GM18868 (cell line): ENCODE measurements around the gene SRSF9.
"Not testable (repeated sequence)": the region's sequence is repeated elsewhere in the genome, so short reads cannot be mapped to it uniquely, and the experiment has no call there.

Experiments used
- ATAC-seq: cut with Tn5 transposase; IDR thresholded peaks from one replicate; pipeline ENCODE4 v1.9.1; 2021; ENCODE audit warnings: mild to moderate bottlenecking, moderate library complexity; ENCODE audit not compliant: unreplicated experiment

The SRSF9 gene, protein sequence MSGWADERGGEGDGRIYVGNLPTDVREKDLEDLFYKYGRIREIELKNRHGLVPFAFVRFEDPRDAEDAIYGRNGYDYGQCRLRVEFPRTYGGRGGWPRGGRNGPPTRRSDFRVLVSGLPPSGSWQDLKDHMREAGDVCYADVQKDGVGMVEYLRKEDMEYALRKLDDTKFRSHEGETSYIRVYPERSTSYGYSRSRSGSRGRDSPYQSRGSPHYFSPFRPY

DNA sequence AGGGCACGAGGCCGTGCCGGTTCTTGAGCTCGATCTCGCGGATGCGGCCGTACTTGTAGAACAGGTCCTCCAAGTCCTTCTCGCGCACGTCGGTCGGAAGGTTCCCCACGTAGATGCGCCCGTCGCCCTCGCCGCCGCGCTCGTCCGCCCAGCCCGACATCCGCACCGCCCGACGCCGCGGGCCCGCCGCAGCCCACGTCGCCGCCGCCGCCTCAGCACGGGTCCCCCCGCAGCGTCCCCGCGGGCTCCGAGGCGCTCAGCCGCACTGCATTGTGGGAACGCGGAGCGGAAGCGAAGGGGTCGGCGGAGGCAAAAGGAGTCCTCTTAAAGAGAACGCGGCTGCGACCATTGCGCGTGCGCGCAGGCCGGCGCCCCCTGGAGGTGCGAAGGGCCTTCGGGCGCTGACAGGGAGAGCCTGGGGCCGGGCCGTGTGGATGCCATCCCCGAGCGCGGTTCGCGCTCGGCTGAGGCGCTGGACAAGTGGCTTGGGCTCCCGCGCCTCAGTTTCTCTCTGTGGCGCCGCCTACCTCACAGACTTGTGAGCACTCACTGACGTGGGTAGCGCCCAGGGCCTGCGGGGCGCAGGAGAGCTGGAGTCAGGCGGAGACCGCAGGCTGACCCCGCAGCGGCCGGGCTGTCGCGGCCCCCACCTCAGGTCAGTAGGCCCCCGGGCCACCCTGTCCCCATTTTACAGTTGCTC lies at the start of gene SRSF9:
Gene SRSF9 (minus strand): TSS at position 299 of the 700 bp plus-strand sequence. CDS start 139 bp downstream, at position 160.
- peak; percentile 86 for ATAC-seq

DNA sequence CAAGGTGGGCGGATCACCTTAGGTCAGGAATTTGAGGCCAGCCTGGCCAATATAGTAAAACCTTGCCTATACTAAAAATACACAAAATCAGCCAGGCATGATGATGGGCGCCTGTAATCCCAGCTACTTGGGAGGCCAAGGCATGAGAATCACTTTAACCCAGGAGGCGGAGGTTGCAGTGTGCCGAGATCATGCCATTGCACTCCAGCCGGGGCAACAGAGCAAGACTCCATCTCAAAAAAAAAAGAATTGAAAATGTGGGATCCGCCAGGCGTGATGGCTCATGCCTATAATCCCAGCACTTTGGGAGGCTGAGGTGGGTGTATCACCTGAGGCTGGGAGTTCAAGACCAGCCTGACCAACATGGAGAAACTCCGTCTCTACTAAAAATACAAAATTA lies 49.8 kb upstream of the SRSF9 start:
- not testable (repeated sequence) for ATAC-seq

DNA sequence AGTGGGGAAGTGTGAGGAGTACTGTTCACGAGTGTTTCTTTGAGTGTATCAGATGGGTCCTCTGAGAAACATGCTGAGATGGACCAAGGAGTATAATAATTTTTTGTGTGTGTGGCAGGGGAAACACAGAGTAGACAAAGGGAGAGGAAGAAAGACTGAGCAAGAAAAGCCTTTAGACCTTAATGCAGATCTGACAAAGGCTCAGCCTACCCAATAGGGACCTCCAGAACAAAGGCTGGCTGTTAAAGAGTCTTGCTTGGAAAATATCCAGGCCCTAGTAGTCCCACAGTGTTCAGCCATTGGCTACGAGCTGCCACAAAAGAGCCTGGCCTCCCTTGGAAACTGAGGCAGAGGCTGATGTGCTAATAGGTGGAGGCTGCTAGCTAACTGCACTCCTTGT lies 45.9 kb upstream of the SRSF9 start:
- no peak for ATAC-seq

DNA sequence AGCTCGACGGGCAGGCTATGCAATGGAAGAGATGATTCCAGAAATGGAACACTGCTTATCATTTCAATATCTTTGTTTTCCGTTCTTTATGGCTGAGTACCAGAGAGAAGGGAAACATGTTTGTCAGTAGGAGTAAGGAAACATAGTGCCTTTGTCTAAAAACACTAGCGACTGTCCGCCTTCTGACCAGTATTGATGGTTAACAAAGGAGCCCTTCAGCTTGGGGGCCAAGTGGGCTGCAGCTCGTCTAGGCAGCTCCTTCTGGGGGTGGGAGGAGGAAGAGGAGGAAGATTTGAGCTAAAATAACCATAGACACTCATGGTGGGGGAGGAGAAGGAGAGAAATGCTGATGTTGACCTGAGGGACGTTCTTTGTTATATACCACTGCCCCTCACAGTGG lies 44.5 kb upstream of the SRSF9 start:
- no peak for ATAC-seq

DNA sequence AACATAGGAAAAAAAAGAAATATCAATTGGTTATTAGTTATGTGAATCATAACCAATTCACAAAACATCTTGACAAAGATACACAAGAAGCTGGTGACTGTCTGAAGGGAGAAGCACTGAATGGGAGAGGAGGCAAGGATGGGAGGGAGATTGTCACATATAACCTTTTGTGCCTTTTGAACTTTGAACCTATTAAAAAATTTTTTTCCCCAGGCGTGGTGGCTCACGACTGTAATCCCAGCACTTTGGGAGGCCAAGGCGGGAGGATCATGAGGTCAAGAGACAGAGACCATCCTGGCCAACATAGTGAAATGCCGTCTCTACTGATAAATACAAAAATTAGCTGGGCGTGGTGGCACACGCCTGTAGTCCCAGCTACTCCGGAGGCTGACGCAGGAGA lies 39.0 kb upstream of the SRSF9 start:
- ATAC-seq: no peak

DNA sequence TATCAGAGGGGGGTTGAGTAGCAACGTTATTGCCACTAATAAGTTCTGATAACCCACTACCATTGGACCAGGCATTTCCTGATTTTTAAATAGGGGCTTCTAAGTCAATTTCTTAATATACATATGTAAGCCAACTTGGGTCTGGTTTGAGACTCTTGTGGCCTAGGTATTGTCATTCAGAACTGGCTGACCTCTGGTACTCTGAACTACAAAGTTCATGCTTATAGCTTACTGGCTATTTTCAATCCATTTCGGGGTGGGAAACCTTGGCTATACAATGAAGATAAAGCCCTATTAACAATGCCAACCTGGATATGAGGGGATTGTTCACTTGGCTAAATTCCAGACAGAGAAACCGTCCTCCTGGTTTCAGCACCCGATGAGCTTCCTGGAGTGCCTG lies 35.0 kb upstream of the SRSF9 start:
- no peak for ATAC-seq

DNA sequence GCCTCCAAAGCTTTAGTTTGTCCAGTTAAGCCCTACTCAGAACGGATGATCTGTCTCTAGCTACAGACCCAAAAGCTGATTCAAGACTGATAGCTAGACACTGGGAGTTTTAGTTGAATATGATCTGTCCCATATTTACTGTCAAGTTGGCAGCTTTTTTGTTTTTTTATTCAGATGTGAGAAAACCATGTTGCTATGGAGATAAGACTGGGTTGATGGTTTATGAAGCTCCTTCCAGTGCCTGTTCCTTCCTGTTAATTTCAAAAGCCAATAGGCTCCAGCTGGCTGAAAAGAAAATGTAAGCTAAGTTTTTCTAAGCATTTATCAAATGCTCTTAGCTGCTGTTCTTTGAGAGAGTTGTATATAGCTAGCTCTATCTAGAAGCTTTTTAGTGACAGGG lies 31.0 kb upstream of the SRSF9 start:
- no peak for ATAC-seq

DNA sequence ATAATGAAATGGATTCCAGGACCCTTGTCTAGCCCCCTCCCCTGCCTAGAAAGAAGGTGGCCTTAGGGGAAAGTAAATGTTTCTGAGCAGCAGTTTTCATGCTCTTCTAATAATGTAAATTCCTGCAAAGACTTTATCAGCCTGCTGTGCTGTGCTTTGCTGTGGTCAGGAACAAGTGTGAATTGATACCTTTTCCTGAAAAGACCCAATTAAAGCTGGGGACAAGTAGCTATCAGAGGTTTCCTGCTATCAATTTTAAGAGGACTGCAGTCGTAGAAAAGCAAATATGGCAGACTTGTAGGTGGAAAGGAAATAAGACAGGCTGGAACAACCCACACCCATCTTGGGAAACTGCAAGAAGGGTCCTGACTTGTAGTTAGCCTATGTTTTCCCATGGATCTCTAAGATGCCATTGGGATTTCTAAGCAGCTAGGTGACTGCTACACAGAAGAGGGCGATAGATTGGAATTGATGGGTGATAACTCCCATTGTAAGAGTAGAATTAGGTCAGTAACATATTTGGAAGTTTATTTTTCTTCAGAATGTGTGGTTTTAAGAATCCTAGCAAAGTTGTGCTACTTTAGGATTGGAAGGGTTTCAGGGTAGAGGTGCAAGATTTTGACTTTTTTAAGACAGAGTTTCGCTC lies 29.4 kb upstream of the SRSF9 start:
- no peak for ATAC-seq

DNA sequence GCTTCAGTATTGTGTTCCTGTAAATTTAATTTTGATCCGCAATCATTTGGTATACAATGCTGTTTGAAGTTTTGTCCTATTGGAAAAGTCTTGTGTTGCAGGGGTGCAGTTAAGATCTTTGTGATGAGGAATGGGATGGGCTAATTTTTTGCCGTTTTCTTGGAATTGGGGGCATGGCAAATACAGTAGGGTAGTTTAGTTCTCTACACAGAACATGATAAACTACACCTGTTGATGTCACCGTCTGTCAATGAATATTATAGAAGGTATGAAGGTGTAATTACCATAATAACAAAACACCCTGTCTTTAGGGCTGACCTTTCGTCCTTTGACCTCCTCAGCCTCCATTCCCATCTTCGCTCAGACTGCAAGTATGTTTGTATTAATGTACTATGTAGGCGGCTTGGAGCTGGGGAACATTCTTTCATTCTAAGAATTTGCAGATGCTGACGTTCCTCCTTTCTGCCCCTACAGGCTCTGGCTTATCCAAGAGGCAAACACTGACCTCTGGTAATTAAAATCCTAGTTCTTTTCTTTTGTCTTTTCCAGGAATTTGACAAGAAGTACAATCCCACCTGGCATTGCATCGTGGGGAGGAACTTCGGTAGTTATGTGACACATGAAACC lies 28.1 kb upstream of the SRSF9 start:
- no peak for ATAC-seq

DNA sequence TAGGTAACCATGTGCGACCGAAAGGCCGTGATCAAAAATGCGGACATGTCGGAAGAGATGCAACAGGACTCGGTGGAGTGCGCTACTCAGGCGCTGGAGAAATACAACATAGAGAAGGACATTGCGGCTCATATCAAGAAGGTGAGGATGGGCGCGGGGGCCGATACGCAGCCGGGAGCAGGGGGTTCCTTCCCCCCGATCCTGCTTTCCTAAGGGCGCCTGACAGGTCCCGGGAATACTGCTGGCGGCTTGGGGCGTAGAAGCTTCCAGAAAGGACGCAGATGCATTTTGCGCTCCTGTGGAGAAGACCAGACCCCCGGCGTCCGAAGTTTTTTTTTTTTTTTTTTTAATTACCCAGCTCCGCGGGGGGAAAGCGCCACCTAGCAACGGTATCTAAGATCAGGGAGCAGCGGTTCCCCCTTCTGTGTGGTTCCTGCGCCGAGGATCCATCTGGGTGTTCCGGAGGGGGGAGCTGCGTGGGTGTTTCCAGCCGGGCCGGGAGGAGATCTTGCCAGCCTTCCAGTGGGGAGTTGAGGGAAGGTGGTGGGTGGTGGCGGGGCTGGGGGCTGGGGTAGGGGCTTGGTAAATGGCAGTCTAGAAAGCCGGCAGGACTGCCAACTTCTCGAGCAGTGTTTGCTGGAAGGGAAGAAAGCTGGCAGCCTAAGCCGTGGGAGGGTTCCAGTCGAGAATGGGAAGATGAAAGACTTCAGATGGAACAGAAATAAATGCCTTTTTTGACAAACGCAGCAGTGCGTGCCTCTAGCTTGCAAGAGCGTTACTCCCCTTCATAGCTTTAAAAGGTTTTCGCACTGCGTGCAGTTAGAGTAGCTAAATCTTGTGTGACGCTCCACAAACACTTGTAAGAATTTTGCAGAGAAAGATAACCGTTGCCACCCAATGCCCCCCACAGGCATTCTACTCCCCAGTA lies 27.1 kb upstream of the SRSF9 start:
- no peak for ATAC-seq

DNA sequence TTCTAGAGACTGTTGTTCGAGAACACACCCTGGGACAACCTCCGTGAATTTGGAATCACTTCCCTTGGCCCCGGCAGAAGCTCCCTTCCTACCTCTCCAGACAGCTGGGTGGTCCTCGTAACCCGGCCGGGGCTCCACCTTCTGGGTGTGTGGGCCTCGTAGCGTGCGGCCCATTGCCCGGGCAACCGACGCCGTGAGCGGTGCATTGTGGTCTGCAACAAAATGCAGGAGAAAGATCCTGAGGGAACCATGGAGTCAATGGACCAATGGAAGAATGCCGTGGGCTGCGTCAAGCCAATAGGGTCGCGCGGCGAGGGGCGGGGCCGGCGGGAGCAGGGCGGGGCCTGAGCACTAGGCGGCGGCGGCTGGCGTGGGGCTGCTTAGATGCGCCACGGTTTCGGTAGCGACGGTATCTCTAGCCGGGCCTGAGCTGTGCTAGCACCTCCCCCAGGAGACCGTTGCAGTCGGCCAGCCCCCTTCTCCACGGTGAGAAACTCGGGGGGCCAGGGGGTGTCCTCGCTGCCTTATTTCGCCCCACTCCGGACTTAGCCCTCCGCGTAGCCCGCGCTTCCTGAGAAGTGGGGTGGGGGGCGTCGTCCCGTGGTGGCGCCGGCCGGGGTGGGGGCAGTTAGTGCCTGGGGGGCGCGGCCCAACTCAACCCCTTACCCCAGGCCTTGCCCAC lies 26.3 kb upstream of the SRSF9 start, which contains the start of gene DYNLL1:
Gene DYNLL1 (plus strand): TSS at position 383 of the 682 bp plus-strand sequence. CDS start 309 bp downstream, outside the sequence.
- ATAC-seq: peak; percentile 93

DNA sequence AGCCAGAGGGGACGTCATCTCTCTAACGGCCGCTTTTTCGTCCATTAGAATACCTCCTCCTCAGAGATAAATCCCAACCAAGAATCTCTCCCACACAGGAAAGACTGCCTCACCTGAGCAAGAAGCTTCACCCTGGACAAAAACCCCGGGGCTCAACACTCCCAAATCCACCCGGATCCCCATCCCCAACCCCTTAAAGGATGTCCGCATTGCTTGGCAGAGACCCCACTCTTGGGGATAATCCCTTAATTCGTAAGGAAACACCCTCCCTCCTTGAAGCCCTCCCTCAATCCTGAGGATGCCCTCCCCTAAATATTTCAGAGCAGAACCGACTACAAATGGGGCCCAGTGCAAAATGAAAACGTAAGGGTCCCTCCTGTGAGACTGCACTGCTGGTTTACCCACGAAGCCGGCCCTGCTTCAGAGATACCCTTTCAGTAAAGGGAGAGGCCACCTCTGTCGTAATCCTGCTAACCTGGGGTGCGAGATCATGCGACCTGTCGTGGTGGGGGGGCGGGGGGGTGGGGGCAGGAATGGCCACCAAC lies 25.7 kb upstream of the SRSF9 start:
- ATAC-seq: no peak

DNA sequence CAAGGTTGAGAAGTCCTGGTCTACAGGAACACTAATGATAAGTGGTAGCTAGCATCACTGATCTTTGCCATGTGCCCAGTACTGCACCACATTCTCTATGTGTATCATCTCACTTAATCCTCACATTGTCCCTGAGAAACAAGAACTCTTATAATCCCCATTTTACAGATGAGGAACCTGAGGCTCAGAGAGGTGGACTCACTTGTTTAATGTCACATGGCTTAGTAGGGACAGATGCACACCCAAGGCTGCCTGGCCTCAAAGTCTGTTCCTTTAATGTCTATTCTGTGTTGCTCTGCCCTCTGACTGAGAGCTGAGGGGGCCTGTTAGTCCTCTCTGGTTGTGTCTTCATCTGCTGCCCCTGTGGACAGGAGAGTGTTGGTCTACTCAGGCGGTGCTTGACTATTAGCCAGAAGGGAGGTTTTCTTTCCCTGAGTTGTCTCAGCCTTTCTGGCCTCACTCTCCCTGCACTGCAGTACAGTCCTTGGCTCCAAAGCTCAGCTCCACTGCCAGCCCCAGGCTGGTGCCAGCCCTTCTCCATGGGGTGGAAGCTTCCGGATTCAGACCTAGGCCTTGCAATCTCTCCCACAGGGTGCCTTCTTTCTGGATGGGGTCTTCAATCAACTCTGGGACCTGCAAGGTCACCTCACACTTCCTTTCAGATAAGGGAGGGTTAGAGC lies 21.4 kb upstream of the SRSF9 start:
- no peak for ATAC-seq

DNA sequence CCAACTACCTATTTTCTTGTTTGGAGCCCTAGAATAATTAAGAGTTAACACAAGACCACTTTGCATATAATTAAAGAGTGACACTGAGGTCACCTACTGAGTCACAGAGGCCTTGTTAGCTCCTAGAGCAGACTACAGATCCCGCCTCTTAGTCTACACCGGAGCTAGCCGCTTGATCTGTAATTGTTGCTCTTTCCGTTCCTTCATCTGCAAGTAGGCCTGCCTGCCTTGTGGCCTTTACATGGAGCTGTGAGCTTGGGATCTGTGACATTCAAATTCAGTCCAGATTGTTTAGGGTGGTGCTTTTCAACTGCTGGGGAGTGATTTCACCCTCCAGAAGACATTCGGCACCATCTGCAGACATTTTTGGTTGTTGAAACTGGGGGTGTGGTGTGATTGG lies 20.8 kb upstream of the SRSF9 start:
- ATAC-seq: no peak

DNA sequence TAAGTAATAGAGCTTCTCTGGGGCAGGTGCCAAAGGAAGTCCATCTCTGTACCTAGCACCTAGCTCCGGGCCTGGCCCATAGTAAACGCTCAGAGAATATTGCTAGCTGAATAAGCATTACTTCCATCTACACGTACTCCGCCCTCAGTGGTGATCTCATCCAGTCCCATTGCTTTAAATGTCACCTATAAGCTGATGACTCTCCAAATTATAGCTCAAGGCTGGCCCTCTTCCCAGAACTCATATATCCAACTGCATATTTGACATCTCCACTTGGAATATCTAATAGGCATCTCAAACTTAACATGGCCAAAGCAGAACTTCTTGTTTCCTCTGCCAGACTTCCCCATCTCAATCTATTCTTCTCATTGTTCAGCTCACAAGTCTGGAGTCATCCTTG lies 19.5 kb upstream of the SRSF9 start:
- no peak for ATAC-seq

DNA sequence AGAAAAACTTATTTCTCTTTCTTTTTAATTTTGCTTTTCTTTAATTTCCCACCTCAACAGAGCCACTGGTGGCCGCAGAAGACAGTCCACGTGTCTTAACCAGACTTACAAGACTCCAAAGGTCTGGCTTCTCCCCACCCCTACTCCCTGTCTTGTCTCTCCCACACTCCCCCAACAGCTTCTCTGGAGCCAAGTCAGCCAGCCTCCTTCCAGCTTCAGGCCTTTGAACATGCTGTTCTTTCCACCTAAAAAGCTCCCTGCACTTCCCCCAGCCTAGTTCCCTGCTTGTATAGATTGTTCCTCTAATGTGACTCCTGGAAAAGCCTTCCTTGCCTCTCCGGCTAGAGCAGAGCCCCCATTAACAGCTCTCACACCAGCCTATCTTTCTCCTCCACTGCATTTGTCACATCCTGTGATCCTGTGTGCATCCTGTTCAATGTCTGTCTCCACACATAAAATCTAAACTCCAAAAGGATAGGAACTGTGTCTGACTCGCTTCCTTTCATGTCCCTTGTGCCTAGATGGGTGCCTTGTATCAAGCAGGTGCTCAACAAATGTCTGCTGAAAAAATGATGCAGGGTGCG lies 18.6 kb upstream of the SRSF9 start:
- no peak for ATAC-seq

DNA sequence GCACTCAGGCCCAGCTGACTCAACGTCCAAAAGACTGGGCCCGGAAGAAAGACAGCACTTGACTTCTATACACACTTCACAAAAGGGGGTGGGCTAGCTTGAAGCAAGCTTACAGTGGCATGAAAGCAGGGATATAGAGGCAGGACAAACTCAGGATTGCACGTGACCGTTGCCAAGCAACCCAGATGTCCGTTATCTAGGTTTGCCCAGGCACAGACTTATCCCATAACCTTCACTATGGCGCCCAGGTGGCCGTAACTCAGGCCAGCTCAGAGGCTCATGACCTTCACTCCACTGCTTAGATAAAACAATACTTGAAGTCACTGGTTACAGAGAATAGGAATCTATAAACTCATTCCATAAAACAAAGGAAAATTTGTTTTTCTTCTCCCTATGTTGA lies 18.0 kb upstream of the SRSF9 start:
- not testable (repeated sequence) for ATAC-seq

DNA sequence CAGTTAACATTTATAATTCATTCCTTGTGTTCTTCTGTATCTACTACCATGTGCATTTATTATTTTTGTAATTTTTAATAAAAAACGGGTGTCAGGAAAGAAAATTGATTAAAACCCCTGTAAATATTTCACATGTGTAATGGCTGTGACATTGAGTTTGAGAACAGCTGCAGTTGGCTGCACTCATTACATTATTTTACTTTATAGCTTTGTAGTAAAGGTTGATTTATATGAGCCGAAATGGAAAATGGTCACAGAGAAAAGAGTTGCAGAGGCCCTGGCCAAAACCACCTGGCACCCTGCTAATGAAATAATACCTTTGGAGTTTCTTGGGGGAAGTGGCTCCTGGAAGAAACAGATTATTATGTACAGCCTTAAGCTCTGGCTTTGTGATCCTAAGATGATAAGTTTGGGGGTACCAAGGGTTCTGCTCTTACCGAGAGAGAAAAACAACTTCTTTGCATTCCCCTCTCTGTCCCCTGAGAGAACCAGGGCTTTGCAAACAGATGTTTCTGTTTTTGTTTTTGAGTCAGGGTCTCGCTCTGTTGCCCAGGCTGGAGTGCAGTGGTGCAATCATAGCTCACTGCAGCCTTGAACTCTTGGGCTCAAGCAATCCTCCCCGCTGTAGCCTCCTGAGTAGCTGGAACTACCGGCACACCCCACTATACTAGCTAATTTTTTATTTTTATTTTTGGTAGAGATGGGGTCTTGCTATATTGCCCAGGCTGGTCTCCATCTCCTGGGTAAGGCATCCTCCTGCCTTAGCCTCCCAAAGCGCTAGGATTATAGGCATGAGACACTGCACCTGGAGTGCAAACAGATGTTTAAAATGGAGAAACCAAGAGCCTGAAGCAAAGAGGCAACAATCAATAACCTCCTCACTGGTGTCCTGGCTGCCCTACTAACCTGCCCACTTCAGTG lies 16.7 kb upstream of the SRSF9 start:
- no peak for ATAC-seq
